GM18858 (cell line): Measurements from ENCODE around the gene IGSF21.
"Not testable (repeated sequence)": the region's sequence is repeated elsewhere in the genome, so short reads cannot be mapped to it uniquely, and the experiment has no call there.

Experiments
- ATAC-seq: cut with Tn5 transposase; IDR thresholded peaks from one replicate; pipeline ENCODE4 v1.9.1; 2021; ENCODE audit not compliant: unreplicated experiment

IGSF21 gene

GRCh38 chr1:18415448-18416027 lies 307.9 kb downstream of the IGSF21 start:
- ATAC-seq: no peak

GRCh38 chr1:18416126-18416525 lies 308.5 kb downstream of the IGSF21 start:
- ATAC-seq: not testable (repeated sequence)

- ATAC-seq: no peak
Observed at GRCh38 chr1:18417316-18418269, 310.0 kb downstream of the IGSF21 start.

GRCh38 chr1:18419113-18419844 lies 311.7 kb downstream of the IGSF21 start:
- no peak for ATAC-seq

- ATAC-seq: no peak
Observed at GRCh38 chr1:18419845-18420184, 312.2 kb downstream of the IGSF21 start.

- no peak for ATAC-seq
Observed at GRCh38 chr1:18422076-18422777, 314.6 kb downstream of the IGSF21 start.

- ATAC-seq: no peak
Observed at GRCh38 chr1:18422954-18423353, 315.4 kb downstream of the IGSF21 start.

GRCh38 chr1:18426580-18426979 lies 319.0 kb downstream of the IGSF21 start:
- no peak for ATAC-seq
